GM18951 (cell line): ENCODE measurements around the gene NTN3.
"Not testable (repeated sequence)": the region's sequence is repeated elsewhere in the genome, so short reads cannot be mapped to it uniquely, and the experiment has no call there.

Experiments used
- POLR2A ChIP-seq: IDR thresholded peaks from 4 replicates; pipeline ENCODE4 v1.6.1; 2011; ENCODE audit warnings: mild to moderate bottlenecking; ENCODE audit not compliant: insufficient read length, insufficient read depth; ENCODE audit errors: extremely low read depth
- in situ Hi-C: fragments of 300-500 bp; cut with MboI; formaldehyde crosslinking; loops from one replicate; pipeline ENCODE4 v1.12.0; 2022; ENCODE audit warnings: low sequenced_read_pairs, mixed read lengths, inconsistent platforms; ENCODE audit not compliant: unreplicated experiment

Gene NTN3

GRCh38 chr16:2474877-2475412, 3.8 kb downstream of the NTN3 start, which contains the start of gene TBC1D24:
TBC1D24 (plus strand) TSS chr16:2475127; CDS start chr16:2496149, 21,022 bp downstream.
- in situ Hi-C loops, result no loop called here
- peak; percentile 90 for TF ChIP-seq POLR2A

DNA sequence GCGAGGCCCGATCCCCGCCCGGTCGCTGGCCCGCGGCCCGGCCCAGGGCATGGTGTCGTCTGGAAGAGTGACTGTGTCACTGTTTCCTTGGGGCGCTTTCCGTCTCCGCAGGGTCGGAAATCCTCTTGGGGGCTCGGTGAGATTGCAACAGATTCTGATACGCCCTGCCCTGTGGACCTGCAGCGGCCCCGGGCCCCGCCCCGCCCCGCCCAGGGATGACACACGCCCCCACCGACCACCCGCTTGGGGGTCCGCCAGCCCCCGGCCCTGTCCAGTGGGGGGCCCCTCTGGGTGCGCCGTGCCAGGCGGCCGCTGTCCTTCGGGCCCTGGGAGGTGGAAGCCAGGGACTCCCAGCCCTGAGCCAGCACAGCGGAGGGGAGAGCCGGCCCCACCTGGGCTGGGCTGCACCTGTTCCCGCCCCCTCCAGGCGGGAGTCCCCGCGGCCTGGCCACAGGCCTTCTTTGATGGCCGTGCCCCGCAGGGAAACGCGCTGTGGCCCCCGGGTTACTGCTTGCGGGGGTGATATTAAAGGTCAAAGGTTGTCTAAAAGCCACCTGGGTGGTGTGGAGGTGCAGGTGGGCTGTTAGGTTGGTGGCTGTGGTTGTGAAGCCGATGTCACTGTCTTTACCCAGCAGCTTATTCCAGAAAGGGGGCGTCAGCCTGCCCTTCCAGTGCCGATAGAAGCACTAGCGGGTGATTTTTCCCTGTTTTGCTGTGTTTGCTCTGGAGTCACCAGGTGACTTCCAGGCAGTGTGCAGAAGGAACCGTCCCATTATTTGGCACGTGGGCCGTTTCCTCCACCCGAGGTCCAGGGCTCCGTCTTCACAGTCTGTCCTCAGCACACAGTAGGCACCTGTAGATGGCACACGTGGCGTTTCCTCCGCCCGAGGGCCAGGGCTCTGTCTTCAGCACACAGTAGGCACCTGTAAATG, 4.6 kb downstream of the NTN3 start:
- in situ Hi-C loops, result no loop called here
- TF ChIP-seq POLR2A, result no peak

GRCh38 chr16:2476345-2476720, 5.2 kb downstream of the NTN3 start:
- in situ Hi-C loops, result no loop called here
- no peak for TF ChIP-seq POLR2A

GRCh38 chr16:2476741-2477140, 5.6 kb downstream of the NTN3 start:
- no peak for TF ChIP-seq POLR2A
- in situ Hi-C loops, result no loop called here

- in situ Hi-C loops, result no loop called here
- no peak for TF ChIP-seq POLR2A
Measured at GRCh38 chr16:2477327-2477726, 6.2 kb downstream of the NTN3 start.

GRCh38 chr16:2478279-2478678, 7.2 kb downstream of the NTN3 start:
- in situ Hi-C loops, result no loop called here
- TF ChIP-seq POLR2A, result no peak

DNA sequence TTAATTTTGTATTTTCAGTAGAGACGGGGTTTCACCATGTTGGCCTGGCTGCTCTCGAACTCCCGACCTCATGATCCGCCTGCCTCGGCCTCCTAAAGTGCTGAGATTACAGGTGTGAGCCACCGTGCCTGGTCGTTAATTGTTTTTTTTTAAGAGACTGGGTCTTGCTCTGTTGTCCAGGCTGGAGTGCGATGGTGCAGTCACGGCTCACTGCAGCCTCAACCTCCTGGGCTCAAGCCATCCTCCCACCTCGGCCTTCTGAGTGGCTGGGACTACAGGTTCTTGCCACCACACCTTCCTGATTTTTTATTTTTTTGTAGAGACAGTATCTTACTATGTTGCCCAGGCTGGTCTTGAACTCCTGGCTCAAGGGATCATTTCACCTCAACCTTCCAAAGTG, 8.9 kb downstream of the NTN3 start:
- in situ Hi-C loops, result not testable (repeated sequence)

DNA sequence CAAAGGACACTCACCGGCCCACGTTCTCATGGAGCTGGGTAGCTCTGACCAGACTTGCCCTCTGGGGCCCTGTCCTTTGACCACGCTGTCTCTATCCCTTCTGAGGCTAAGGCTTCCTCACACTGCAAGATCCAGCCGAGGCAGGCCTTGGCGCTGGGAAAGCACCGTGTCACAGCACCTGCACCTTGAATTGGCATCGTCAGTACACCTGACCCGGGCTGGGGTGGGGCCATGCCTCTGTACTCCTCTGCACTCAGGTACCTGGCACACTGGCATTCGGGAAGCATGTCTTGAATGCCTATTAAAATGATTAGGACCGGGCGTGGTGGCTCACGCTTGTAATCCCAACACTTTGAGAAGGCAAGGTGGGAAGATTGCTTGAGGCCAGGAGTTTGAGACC, 9.9 kb downstream of the NTN3 start:
- in situ Hi-C loops, result no loop called here
- TF ChIP-seq POLR2A, result no peak

DNA sequence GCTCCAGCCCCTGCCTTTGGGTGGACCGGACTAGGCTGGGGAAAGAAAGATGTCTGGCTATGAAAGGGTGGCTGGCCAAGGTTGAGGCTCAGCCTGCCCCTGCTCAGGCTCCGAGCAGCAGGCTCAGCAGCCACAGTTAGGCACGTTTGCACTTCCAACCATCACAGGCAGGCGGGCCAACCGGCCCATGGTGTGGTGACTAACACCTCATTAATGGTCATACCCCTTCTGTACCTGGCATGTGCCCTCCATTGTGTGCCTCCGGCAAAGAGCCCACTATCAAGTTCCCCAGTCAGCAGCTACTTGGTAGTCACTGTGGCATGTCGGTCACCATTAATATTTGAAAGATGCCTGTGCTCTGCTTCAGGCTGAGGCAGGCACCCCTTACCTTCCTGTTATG, 10.6 kb downstream of the NTN3 start:
- TF ChIP-seq POLR2A, result no peak
- in situ Hi-C loops, result no loop called here

DNA sequence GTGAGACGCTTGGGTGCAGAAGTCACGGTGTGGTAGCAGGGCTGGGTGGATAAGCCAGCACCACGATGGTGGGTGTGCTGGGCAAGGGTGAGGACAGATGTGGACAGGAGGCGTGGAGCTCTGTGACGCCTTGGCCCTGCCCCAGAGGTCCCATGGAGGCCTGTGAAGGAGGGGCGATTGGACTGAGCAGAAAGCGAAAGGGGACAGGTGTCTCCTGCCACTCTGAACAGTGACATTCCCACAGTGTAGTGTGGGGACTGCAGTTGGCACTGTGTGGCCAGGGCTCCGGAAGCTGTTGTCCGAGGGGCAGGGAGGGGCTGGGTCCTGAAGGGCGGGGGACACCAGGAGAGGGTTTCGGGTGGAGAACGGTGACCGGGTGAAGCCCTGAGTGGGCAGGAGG, 11.2 kb downstream of the NTN3 start:
- no peak for TF ChIP-seq POLR2A

DNA sequence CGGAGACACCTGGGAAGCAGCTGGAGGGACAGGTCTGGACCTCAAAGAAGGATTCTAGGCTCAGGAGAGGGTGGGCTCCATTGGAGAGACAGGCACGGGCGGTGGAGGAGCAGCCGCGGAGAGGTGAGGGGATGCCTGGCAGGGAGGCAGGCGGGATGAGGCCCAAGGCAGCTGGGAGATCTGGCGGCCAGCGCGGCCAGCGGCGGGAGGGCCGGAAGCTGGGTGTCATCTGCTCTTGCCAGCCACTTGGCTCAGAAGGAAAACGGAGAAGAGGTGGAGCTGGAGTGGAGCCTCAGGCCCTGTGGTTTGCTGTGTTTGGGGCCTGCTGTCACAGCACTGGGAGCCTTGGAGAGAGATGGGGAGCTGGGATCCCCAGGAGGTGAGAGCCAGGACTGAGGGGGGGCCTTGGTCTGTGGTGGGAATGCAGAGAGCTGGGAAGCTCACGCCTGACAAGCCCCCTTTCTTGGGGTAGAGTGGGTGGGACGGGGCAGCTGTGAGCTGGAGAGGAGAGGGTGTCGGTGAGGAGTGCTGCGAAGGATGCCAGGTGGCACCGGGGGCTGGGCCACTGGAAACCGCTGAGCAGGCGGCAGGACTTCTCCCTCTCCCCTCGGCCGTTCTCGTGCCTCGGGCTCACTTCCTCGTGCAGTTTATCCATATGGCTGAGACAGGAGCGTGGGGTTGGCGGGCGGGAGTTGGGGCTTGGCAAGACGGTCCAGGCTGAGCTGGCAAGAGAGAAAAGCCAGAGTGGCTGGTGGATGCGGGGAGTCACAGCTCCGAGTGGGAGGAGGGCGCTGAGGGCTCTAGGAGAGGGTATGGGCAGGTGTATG, 11.8 kb downstream of the NTN3 start:
- in situ Hi-C loops, result no loop called here

More for the DNA sequence above, 11.2 kb downstream of the NTN3 start:
- in situ Hi-C loops, result no loop called here

GRCh38 chr16:2483939-2484897, 13.1 kb downstream of the NTN3 start:
- no peak for TF ChIP-seq POLR2A
- in situ Hi-C loops, result no loop called here

More for the DNA sequence above, 11.8 kb downstream of the NTN3 start:
- TF ChIP-seq POLR2A, result no peak
